NK-92 (cell line): Measurements from ENCODE around the gene SH3BP4.

Experiments
- DNase-seq: peaks from one replicate; lab custom pipeline; 2025; ENCODE audit not compliant: unreplicated experiment; lab: John Stamatoyannopoulos, UW

The SH3BP4 gene

GRCh38 chr2:234966340-234966739 lies 14.5 kb downstream of the SH3BP4 start:
- no peak for DNase-seq

GRCh38 chr2:234967201-234967869 lies 15.5 kb downstream of the SH3BP4 start:
- DNase-seq = no peak

DNA sequence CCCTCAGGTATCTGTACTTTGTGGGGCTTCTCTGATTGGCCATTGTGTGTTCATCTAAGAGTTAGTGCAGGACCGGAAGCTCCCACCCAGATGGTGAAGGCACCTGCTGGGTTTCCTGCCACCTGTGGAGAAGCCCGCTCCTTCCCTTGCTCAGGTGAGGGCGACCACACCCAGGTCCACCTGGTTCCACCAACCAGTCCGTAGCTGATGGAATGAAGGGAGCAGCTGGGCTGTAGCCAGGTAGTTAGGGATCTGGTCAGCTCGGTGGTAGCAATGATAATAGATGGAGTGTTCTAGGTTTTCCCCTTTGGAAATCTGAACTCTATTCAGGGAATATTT lies 16.0 kb downstream of the SH3BP4 start:
- DNase-seq = no peak

- DNase-seq = no peak
These were observed 17.0 kb downstream of the SH3BP4 start for GRCh38 chr2:234968631-234969305.

GRCh38 chr2:234969306-234970098 lies 17.7 kb downstream of the SH3BP4 start:
- no peak for DNase-seq

DNA sequence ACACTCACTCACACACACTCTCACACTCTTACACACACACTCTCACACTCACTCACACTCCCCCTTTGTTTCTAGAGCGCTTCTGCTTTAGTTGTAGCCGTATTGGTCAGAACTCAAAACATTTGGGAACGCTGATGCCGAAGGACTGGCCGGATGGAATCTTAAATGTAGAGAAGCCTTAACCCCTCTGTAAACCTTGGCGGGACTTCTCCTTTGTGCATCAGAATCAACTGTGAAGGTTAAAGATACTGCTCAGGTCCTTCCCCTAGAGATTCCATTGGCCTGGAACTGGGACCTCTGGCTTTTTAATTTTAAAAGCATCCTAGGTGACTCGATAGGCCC lies 18.3 kb downstream of the SH3BP4 start:
- no peak for DNase-seq

DNA sequence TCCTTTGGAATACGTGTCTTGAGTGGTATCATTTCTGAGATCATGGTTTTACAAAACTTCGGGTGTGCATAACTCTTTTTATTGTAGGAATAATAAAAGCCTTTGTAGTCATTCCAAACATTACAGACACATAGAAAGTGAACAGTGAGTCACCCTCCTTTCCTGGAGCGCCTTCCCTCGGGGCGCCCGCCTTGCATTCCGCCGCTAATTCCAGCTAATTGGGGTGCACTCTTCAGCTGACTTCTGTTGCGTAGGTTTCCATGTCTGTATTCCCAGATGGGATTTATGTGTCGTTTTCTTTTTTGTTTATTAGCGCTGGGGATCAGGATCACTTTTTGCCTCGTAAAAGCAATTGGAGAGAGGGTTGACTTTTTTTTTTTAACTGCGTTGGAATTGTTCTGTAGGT lies 18.7 kb downstream of the SH3BP4 start:
- DNase-seq = no peak

DNA sequence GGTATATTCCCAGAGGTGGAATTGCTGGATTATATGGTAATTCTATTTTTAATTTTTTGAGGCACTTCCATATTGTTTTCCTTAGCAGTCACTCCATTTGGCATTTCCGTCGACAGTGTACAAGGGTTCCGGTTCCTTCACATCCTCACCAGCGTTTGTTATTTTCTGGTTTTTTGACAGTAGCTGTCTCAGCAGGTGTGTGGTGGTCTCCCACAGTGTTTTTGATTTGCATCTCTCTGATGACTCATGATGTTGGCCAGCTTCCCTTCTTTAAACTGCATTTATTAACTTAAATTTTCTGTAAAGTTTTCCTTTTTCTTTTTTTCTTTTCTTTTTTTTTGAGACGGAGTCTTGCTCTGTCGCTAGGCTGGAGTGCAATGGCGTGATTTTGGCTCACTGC lies 19.7 kb downstream of the SH3BP4 start:
- no peak for DNase-seq

GRCh38 chr2:234973008-234973407 lies 21.2 kb downstream of the SH3BP4 start:
- DNase-seq = no peak

DNA sequence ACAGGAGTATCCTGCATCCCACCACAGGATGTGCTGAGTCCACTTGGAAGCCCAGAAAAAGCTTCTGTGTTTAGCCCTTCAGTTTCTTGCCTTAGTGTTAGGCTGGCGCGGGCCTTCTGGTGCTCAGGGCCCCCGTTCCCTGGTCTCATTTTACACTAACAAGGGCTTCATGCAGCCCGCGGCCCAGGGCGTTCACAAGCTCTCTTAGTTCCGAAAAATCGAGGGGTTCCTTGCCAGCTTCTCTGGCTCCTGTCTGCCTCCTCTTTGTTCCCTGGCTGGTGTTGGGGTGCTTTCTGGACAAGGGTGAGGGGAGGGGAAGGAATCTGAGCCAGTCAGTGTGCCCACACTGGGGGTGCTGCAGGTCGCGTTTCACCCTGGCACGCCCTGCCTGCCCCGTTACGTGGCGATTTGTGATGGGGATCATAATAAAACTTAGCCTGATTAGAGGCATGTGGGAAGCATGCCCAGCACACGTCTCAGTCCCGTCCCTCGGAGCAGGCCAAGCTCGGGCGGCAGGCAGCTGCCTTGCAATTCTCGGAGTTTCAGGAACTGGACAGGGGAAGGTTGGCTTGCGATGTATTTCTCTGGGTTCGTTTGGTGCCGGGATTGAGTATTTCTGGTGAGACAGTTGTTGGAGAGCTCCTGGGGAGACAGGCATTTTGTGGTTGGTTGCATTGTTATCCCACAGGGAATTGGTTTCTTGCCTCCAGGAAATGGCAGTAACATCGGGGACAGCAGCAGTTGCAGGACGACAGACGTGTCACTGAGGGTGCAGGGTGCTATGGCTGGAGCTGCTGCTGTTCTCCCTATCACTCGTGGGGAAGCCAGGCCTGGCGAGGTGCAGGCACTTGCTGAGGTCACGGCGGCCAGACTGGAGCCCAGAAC lies 22.9 kb downstream of the SH3BP4 start:
- no peak for DNase-seq

GRCh38 chr2:234975611-234976010 lies 23.8 kb downstream of the SH3BP4 start:
- DNase-seq = no peak

- DNase-seq = no peak
These were observed 24.8 kb downstream of the SH3BP4 start for GRCh38 chr2:234976479-234977227.

DNA sequence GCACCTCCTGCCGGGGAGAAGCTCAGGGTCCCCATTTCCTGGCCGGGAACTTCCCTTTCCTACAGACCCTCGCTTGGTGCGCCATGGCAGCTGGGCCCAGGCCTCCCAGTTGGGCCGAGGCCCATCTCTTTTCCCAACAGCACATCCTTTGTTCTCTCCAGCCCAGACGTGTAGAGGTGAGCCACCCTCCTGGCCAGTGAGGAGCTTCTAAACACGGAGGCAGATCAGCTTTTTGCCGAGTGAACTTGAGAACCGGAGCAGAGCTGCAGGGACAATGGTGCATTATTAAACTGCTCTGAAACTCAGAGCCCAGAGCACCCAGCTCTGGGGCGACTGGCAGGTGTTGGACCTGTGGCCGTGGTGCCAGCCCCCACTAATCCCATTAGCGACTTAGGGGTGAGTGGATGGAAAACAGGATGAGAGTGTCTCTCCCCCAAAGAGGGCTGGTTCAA lies 25.4 kb downstream of the SH3BP4 start:
- no peak for DNase-seq

GRCh38 chr2:234978466-234979203 lies 26.8 kb downstream of the SH3BP4 start:
- DNase-seq = no peak

GRCh38 chr2:234979204-234980167 lies 27.7 kb downstream of the SH3BP4 start:
- DNase-seq = no peak

GRCh38 chr2:234980451-234981187 lies 28.8 kb downstream of the SH3BP4 start:
- no peak for DNase-seq

GRCh38 chr2:234981197-234982095 lies 29.6 kb downstream of the SH3BP4 start:
- DNase-seq = no peak
